ENCODE data around the gene AGXT2.

DNA sequence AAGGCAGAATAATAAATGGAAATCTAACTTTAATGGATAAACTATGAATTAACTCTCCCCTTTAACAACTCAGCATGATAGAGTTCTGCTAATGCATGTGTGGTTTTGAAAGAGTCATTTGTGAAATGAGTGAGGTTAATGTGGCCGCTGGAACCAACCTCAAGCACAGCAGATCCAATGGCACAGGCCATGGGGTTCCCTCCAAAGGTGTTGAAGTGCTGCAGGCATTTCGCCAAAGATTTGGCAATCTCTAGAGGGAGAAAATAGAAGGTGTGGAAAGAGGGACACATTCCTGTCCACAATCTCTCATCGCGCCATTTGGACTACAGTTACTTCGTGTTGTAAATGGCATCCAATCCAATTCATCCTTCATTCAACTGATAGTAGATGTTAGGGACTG lies 35.0 kb downstream of the AGXT2 start:
- TF ChIP-seq, protein P1, sequence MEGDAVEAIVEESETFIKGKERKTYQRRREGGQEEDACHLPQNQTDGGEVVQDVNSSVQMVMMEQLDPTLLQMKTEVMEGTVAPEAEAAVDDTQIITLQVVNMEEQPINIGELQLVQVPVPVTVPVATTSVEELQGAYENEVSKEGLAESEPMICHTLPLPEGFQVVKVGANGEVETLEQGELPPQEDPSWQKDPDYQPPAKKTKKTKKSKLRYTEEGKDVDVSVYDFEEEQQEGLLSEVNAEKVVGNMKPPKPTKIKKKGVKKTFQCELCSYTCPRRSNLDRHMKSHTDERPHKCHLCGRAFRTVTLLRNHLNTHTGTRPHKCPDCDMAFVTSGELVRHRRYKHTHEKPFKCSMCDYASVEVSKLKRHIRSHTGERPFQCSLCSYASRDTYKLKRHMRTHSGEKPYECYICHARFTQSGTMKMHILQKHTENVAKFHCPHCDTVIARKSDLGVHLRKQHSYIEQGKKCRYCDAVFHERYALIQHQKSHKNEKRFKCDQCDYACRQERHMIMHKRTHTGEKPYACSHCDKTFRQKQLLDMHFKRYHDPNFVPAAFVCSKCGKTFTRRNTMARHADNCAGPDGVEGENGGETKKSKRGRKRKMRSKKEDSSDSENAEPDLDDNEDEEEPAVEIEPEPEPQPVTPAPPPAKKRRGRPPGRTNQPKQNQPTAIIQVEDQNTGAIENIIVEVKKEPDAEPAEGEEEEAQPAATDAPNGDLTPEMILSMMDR (conservative IDR thresholded peaks at IDR 0.05 in 1 of 2, IDR thresholded peaks at IDR 0.05 in 1 of 2; ENCODE audit: low read depth in 1 of 2, low read length in 2 of 2) = no peak
- TF ChIP-seq EZH2 (IDR thresholded peaks at IDR 0.05; ENCODE audit: low read length, missing control alignments) = no peak

Measured in fibroblast of lung (primary cell).